GM19324 (cell line): Measurements from ENCODE around the gene CCDC200.
"Not testable (repeated sequence)": the region's sequence is repeated elsewhere in the genome, so short reads cannot be mapped to it uniquely, and the experiment has no call there.

Experiments
- ATAC-seq: cut with Tn5 transposase; IDR thresholded peaks from one replicate; pipeline ENCODE4 v1.9.1; 2021; ENCODE audit warnings: mild to moderate bottlenecking, moderate library complexity; ENCODE audit not compliant: unreplicated experiment, low FRiP score

CCDC200 gene

DNA sequence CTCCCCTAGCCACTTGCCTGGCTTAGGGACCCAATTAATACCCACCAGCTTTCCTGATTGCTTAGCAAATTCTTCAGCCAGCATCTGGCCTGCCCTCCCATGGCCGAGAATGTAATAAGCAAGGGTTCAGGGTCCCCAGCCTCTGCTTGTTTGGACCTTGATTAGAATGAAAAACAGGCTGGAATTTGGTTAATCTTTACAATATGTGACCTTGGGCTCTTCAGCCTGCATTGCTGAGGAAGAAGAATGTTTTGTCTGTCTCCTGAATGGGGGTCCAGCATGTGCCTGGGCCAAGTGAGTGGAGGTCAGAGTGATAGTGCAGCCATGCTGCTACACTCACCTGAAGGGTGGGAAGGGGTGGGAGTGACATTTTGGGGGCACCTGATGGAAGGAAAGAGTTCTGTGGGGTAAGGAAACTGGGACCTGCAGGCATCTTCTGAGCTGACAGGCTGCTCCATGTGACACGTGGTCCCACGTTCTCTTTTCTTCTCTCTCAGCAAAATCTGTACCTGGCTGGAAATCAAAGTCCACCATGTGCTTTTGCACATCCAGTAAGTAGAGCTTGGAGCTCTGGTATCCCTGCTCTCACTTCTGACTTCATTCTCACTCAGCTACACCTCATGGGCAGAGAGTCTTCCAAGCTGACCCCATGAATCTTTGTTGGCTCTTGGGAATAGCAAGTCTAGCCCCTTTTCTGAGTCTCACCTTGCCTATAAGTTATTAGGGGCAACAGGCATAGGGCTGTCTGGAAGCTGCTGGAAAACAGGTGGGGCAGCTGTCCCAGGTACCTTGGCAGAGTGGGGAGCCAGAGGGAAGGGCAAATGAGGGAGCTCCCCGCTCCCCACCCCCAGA lies 11.4 kb downstream of the CCDC200 start:
- no peak for ATAC-seq

DNA sequence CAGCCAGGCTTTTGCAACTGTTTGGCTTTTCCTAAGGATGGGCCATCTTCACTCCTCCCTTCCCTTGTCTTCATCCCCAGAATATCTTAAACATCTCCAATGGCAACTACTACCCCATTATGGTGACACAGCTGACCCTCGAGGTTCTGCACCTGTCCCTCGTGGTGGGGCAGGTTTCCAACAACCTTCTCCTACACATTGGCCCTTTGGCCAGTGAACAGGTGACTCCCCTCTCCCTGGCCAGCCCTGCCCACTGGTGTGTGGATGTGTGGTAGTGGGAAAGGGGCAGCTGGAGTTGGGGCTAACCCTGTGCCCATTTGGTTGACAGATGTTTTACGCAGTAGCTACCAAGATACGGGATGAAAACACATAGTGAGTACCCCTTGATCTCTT lies 12.1 kb downstream of the CCDC200 start:
- ATAC-seq, result no peak

DNA sequence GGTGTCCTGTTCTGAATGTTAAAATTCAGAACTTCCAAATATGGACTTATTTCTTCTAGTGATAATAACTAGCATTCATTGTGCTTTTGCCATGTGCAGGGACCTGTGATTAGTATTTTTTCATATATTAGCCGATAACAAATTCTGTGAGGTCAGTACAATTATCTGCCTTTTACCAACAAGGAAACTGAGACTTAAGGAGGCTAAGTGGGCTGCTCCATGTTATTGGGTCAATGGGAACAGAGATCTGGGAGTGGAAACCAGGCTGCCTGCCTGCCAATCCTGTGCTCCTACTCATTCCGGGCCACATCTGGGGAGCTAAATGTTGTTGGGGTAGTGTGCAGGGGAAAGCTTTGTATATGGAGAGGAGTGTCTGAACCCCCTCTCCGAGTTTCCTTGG lies 13.1 kb downstream of the CCDC200 start:
- ATAC-seq, result no peak

DNA sequence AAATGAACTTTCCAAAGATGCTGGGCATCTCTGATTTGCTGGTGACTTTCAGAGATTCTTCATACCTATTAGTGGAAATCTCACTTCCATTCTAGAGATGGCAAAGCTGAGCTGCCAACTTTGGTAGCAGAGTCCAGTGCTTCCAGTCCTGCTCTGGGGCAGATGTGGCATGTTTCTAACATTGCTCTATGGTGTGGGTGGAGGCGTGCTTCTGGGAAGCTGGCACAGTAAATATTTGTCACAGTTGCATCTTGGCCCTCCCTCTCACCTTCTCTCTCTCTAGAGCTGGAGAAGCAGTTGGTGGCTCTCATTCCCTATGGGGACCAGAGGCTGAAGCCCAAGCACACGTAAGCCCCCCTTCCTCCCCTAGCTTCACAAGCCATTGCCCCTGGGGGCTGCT lies 14.9 kb downstream of the CCDC200 start:
- no peak for ATAC-seq

DNA sequence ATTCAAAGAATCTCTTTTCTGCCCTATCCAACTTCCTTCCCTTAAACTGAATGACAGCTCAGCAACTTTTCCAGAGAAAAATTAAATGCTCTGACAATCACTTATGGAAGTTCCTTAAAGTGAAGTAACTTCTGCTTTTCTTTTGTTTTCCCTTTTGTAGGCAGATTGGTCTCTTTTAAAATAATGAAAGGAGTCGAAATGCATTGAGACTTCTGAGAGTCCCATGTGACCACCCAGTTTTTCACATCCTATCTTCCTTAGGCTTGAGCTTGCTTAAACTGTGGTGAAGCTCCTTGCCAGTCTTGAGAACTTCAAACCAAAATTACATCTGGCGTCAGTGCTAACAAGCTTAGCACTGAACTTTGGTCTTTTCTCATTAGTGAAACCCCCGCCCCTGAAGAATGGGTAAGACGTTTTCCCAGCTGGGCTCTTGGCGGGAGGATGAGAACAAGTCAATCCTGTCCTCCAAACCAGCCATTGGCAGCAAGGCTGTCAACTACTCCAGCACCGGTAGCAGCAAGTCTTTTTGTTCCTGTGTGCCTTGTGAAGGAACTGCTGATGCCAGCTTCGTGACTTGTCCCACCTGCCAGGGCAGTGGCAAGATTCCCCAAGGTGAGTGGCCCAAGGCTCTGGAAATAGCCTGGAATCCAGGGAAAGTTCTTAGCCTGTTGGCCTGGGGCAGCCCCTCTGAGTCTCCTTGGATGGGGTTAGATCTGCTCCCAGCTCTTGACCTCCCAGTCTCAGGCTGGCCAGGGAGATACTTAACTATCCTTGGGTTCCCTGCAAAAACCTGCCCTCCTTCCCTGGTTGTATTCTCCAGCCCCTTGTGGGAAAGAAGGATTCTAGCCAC lies 15.6 kb downstream of the CCDC200 start:
- no peak for ATAC-seq

DNA sequence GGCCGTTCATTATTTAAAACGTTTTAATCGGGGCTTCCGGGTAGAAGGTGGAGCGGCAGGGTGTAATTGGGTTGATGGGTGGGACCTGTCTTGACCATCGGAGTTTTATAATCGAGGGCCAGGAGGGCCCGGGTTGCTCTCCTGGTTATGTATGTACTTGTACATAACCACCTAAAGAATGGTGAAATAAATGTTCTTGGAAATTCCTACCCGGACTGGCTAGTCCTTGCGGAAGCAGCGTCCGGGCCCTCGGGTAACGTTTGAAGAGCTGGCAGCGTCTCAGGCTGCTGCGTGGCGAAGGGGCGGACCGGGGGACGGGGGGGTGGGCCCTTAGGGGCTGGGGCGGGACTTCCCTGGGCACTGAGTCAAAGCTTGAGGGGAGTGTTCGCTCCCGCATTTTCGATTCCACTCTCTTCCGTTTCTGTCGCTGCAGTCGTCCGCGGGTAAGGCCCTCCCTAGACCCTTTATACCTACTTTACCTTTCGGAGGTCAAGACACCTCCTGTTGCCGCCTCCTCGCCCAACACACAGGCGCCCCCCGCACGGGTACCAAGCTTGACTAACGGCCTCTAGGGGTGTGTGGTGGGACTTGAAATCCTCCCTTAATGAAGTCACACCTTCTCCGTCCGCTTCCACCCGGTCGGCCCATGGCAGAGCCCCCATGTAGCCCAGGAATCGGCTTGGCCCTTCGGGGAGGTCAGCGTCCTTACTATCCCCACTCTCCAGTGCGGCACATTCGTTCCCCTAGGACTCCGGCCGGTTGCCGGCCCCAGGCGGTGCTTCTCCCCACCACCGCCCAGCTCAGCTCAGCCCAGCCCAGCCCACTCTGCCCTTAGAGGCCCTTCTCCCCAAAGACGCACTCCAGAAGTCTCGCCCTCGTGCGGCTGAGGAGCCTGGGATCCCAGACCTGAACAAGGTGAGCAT lies 16.7 kb downstream of the CCDC200 start, which contains the start of gene TMEM106A:
Gene TMEM106A (plus strand): TSS at position 396 of the 923 bp plus-strand sequence. CDS start 1,167 bp downstream, outside the sequence.
- peak; percentile 65 for ATAC-seq

DNA sequence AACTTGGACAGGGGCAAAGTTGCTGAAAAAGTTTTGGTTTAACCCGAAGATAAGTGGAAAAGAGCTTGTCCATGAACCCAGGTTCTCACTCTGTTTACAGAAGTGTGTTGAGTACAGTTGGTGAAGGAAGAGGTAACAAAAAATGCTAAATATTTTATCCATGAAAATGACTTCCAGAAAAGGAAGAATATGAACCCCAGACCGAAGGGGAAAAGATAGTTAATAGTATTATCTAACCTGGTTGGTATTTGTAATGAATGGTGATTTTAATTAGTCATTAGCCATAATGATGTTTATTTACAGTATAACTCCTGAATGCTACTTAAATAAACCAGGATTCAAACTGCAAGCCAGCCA lies 17.3 kb downstream of the CCDC200 start:
- no peak for ATAC-seq

DNA sequence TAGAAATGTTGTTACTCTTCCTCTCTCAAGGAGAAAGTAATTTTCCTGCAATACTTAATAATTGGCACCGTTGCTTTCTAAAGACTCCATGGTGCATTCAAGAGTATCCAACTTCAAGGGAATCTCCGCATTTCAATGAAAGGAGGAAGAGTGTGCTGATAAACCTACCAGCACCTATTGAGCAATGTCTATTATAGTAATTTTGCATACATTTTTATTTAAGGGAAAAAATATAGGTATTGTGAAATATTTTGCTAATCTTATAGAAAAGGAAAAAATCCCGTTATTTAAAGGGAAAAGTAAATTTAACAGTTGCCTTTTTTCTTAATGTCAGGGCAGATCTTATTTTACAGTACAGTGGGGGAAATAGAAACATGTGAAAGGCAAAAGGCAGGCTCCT lies 17.8 kb downstream of the CCDC200 start:
- ATAC-seq, result no peak

DNA sequence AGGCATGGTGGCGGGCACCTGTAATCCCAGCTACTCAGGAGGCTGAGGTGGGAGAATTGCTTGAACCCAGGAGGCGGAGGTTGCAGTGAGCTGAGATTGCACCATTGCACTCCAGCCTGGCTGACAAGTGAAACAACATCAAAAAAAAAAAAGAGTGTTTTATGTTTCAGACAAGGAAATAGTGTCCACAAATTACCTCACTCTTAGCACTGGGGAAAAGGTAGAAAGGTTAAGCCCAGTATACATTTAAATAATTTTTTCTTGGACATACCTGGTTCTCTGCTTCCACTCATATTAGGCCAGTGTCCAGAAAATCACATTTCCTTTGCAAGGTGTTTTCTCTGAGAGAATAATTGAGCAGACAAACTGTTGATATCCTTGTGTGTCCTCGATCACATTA lies 25.4 kb downstream of the CCDC200 start:
- not testable (repeated sequence) for ATAC-seq

DNA sequence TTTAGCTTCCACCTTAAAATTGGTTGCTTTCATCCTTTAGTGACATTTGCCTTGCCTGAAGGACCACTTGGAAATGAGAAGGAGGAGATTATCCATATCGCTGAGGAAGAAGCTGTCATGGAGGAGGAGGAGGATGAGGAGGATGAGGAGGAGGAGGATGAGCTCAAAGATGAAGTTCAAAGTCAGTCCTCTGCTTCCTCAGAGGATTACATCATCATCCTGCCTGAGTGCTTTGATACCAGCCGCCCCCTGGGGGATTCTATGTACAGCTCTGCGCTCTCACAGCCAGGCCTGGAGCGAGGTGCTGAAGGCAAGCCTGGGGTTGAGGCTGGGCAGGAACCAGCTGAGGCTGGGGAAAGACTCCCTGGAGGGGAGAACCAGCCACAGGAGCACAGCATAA lies 28.3 kb downstream of the CCDC200 start:
- ATAC-seq, result no peak

DNA sequence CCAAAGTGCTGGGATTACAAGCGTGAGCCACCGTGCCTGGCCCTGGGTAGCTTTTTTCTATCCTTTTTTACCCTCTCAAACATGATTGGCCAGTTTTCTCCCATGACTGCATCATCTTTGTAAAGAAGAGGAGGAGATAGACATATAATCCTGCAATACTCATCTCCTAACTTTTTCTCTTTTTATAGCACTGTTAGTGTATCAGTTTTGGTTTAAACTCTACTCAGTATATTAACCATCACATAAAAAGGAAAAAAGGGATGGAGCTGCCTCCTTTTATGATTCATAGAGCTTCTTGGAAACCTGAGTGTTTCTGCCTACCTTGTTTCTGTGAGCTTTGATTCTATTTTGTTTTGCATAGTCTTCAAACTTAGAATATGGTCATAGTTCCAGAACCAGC lies 28.8 kb downstream of the CCDC200 start:
- ATAC-seq, result no peak

DNA sequence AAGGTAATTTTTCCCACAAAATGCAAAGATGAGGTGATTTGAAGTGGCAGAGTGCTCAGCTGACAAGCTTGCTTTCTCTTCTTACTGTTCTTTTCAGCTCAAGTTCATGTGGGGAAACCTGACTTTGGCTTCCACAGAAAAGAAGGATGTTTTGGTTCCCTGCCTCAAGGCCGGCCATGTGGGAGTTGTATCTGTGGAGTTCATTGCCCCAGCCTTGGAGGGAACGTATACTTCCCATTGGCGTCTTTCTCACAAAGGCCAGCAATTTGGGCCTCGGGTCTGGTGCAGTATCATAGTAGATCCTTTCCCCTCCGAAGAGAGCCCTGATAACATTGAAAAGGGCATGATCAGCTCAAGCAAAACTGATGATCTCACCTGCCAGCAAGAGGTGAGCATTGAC lies 35.2 kb downstream of the CCDC200 start:
- ATAC-seq, result no peak

DNA sequence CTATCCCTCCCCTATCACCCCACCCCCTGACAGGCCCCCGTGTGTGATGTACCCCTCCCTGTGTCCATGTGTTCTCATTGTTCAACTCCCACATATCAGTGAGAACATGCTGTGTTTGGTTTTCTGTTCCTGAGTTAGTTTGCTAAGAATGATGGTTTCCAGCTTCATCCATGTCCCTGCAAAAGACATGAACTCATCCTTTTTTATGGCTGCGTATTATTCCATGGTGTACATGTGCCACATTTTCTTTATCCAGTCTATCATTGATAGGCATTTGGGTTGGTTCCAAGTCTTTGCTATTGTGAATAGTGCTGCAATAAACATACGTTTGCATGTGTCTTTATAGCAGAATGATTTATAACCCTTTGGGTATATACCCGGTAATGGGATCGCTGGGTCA lies 41.8 kb downstream of the CCDC200 start:
- not testable (repeated sequence) for ATAC-seq

DNA sequence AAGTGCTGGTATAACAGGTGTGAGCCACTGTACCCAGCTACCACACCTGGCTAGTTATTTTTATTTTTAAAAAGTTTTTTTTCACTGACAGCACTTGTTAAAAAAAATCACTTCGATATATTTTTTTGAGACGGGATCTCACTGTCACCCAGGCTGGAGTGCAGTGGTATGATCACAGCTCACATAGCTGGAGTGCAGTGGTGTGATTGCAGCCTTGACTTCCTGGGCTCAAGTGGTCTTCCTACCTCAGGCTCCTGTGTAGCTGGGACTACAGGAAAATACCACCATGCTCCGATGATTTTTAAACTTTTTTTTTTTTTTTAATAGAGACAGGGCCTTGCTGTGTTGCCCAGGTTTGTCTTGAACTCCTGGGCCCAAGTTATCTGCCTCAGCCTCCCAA lies 44.5 kb downstream of the CCDC200 start:
- no peak for ATAC-seq

DNA sequence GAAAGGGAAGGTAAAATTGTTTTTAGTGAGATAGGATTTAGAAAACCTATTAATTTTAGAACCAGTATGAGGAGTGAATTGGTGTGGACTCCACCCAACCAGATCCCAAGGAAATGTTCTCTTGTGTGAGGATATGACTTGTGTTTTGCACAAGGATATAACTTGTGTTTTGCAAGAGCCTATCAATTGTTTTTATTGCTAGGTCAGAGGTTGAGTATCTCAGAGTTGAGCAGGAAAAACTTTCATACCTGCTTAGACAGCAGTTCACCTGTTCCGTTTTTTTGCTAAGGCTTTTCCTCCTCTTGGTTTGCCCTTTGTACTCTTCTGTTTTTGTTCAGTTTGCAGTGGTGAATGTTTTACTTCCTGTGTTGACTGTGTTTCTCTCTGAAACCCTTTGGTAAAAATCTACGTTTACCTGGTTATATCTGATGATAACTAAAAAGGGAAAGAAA lies 52.3 kb downstream of the CCDC200 start:
- ATAC-seq, result no peak

DNA sequence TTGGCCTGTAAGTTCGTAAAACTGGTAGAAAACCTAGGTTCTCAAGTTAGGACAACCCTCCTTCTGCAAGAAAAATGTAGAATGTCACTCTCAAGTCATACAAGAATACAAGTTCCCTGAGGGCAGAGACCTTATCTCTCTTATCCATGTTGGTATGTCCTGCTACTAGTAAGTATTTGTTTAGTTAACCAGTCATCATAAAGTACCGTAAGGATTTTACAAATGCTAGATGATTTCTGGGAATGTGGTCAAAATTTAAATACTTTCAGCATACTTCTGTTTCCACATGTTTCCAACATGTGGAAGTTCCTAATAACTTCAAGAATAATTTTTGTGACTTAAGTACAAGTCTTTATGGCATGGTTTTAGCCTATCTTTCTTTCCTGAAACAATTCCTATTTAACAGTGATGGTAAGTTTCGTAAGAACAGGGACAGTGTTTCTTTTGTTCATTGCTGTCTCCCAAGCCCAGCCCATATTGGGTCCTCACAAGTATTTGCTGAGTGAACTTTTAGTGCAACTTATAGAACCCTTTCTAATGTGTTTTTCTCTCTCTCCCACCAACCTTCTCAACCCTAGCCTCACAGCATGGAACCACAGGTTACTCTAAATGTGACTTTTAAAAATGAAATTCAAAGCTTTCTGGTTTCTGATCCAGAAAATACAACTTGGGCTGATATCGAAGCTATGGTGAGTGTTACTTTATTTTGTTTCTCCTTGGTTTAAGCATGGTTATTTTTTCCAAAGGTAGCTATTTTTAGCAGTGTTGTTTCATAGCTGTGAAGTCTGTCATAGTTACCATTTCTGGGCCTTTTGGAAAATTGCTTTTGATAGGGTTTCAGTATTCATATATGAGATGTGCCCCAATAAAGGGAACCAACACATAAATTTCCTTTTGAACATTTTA lies 53.0 kb downstream of the CCDC200 start:
- ATAC-seq, result no peak

DNA sequence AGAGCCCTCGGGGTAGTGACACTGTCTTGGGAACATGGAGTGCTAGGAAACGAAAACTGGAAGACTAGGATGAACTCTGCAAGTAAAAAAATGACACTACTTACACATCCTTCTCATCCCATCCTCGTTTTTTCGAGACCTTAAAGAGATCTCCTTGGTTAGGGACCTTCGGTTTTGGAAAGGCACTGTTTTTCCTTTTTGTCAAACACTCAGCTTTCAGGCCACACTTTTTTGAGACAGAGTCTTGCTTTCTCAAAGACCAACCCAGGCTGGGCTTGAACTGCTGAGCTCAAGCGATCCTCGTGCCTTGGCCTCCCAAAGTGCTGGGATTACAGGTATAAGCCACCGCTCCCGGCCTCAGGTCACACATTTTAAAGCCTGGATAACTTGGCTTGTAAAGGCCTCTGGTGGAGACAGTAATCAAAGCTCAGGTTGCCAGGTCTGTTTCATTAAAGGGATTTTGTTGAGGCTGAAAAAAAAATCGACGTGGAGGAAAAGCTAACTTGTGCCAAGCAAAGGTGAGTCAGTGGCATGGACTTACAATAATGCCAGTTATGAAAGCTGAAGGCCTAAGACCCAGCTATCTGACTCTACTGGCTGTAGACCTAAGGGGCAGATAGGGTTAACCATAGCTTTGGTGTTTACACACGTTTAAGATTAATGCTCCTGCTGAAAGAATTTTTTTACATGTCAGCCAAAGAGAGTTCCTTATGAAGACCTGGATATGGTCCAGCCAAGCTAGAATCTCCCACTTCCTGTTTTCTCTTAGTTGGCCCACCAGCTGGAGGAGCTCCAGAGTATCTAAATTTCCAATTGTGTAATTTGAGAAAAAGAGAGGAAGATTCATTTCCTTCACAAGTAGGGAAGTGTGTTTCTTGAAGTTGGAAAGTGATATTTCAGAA lies 56.6 kb downstream of the CCDC200 start:
- ATAC-seq, result no peak
